Measurements from ENCODE around the gene CENPN.

Gene CENPN

DNA sequence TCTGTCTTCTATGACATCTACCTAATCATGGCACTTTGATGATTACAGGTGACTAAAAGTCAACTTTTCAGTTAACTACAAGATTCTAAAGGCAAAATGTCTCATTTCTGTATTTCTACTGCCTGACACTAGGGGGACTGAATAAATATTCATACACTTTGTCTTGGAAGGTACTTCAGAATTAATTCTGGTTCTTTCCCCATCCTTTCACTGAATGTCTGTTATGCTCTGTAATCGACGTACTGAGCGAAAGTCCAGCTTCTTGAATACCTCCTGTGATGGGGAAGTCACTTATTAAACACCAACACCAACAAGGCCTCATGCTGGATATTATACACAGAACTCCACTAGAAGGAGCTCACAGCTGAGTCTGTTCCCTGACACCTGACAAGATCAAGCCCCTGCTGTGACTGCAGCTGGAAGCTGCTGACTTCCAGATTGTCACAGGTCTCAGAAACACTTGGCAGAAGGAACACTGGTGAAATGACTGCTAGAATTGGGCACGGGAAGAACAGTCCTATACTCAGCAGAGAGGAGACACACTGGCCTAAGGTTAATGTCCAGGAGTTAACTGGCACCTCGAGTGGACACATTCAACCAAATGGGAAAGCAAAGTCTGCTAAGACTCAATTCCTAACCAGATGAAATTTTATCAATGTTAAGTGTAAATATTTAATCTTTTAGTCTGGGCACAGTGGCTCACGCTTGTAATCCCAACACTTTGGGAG is 32.2 kb upstream of the CENPN start:
- ATAC-seq = peak; percentile 58; the same call in 2 of the 3 replicates

DNA sequence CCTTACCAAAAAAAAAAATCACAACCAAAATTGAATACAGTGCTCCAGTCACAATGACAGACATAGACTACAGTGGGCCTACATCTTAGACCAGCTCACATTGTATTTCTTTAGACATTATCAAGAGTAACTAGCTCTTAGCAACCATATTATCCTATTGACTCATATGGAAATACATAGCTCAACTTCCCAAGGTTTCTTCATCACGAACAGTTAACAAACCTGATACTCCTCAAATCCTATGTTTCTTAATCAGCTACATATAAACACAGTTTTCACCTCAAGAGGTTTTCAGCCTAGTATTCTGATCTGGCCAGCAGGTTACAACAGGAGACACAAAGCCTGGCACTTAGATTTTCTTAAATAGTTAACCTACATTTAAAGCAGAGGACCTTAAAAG is 30.1 kb upstream of the CENPN start:
- TF ChIP-seq GLIS3 (CRISPR knock-in tag; IDR thresholded peaks at IDR 0.05) = no peak
- TF ChIP-seq ARNTL (CRISPR knock-in tag; IDR thresholded peaks at IDR 0.05; ENCODE audit: borderline replicate concordance, low read depth) = no peak
- TF ChIP-seq SNAI2 (CRISPR knock-in tag; IDR thresholded peaks at IDR 0.05) = no peak
- no peak for TF ChIP-seq ZFP3 (CRISPR knock-in tag; IDR thresholded peaks at IDR 0.05)
- no peak for TF ChIP-seq CSRNP3 (CRISPR knock-in tag; IDR thresholded peaks at IDR 0.05)
- no peak for TF ChIP-seq BACH2 (CRISPR knock-in tag; IDR thresholded peaks at IDR 0.05; ENCODE audit: borderline replicate concordance)
- TF ChIP-seq OSR1 (CRISPR knock-in tag; IDR thresholded peaks at IDR 0.05) = no peak
- TF ChIP-seq ZC3H10 (CRISPR knock-in tag; IDR thresholded peaks at IDR 0.05) = no peak
- TF ChIP-seq RARB (CRISPR knock-in tag; IDR thresholded peaks at IDR 0.05) = no peak
- no peak for TF ChIP-seq ZNF70 (CRISPR knock-in tag; IDR thresholded peaks at IDR 0.05)
- no peak for TF ChIP-seq TOX (CRISPR knock-in tag; IDR thresholded peaks at IDR 0.05; ENCODE audit: borderline replicate concordance)
- no peak for TF ChIP-seq POU6F1 (CRISPR knock-in tag; IDR thresholded peaks at IDR 0.05; ENCODE audit: borderline replicate concordance, low read depth)
- TF ChIP-seq PPARA (CRISPR knock-in tag; IDR thresholded peaks at IDR 0.05; ENCODE audit: borderline replicate concordance) = no peak
- no peak for TF ChIP-seq ISL1 (CRISPR knock-in tag; IDR thresholded peaks at IDR 0.05)
- no peak for TF ChIP-seq ESRRG (CRISPR knock-in tag; IDR thresholded peaks at IDR 0.05)
- no peak for ATAC-seq

More for the DNA sequence above, 32.2 kb upstream of the CENPN start:
- TF ChIP-seq, protein P1, sequence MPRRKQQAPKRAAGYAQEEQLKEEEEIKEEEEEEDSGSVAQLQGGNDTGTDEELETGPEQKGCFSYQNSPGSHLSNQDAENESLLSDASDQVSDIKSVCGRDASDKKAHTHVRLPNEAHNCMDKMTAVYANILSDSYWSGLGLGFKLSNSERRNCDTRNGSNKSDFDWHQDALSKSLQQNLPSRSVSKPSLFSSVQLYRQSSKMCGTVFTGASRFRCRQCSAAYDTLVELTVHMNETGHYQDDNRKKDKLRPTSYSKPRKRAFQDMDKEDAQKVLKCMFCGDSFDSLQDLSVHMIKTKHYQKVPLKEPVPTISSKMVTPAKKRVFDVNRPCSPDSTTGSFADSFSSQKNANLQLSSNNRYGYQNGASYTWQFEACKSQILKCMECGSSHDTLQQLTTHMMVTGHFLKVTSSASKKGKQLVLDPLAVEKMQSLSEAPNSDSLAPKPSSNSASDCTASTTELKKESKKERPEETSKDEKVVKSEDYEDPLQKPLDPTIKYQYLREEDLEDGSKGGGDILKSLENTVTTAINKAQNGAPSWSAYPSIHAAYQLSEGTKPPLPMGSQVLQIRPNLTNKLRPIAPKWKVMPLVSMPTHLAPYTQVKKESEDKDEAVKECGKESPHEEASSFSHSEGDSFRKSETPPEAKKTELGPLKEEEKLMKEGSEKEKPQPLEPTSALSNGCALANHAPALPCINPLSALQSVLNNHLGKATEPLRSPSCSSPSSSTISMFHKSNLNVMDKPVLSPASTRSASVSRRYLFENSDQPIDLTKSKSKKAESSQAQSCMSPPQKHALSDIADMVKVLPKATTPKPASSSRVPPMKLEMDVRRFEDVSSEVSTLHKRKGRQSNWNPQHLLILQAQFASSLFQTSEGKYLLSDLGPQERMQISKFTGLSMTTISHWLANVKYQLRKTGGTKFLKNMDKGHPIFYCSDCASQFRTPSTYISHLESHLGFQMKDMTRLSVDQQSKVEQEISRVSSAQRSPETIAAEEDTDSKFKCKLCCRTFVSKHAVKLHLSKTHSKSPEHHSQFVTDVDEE (CRISPR knock-in tag; IDR thresholded peaks at IDR 0.05) = no peak
- TF ChIP-seq ZNF8 (CRISPR knock-in tag; IDR thresholded peaks at IDR 0.05) = no peak
- no peak for TF ChIP-seq OSR1 (CRISPR knock-in tag; IDR thresholded peaks at IDR 0.05)
- TF ChIP-seq GLIS3 (CRISPR knock-in tag; IDR thresholded peaks at IDR 0.05) = no peak
- TF ChIP-seq ZFP3 (CRISPR knock-in tag; IDR thresholded peaks at IDR 0.05) = no peak
- TF ChIP-seq CREB5 (CRISPR knock-in tag; IDR thresholded peaks at IDR 0.05; ENCODE audit: low read depth) = no peak
- no peak for TF ChIP-seq ZNF70 (CRISPR knock-in tag; IDR thresholded peaks at IDR 0.05)

GRCh38 chr16:80981103-80981502 is 25.9 kb upstream of the CENPN start:
- ATAC-seq = no peak
- no peak for TF ChIP-seq BACH2 (CRISPR knock-in tag; IDR thresholded peaks at IDR 0.05; ENCODE audit: borderline replicate concordance)
- no peak for TF ChIP-seq SNAI2 (CRISPR knock-in tag; IDR thresholded peaks at IDR 0.05)
- no peak for TF ChIP-seq ZNF70 (CRISPR knock-in tag; IDR thresholded peaks at IDR 0.05)
- TF ChIP-seq CSRNP3 (CRISPR knock-in tag; IDR thresholded peaks at IDR 0.05) = no peak
- TF ChIP-seq ISL1 (CRISPR knock-in tag; IDR thresholded peaks at IDR 0.05) = no peak
- no peak for TF ChIP-seq ESRRG (CRISPR knock-in tag; IDR thresholded peaks at IDR 0.05)
- TF ChIP-seq TOX (CRISPR knock-in tag; IDR thresholded peaks at IDR 0.05; ENCODE audit: borderline replicate concordance) = no peak
- no peak for TF ChIP-seq CREB5 (CRISPR knock-in tag; IDR thresholded peaks at IDR 0.05; ENCODE audit: low read depth)
- no peak for TF ChIP-seq ZC3H10 (CRISPR knock-in tag; IDR thresholded peaks at IDR 0.05)
- TF ChIP-seq ZFP30 (CRISPR knock-in tag; IDR thresholded peaks at IDR 0.05) = no peak
- TF ChIP-seq, protein P2, sequence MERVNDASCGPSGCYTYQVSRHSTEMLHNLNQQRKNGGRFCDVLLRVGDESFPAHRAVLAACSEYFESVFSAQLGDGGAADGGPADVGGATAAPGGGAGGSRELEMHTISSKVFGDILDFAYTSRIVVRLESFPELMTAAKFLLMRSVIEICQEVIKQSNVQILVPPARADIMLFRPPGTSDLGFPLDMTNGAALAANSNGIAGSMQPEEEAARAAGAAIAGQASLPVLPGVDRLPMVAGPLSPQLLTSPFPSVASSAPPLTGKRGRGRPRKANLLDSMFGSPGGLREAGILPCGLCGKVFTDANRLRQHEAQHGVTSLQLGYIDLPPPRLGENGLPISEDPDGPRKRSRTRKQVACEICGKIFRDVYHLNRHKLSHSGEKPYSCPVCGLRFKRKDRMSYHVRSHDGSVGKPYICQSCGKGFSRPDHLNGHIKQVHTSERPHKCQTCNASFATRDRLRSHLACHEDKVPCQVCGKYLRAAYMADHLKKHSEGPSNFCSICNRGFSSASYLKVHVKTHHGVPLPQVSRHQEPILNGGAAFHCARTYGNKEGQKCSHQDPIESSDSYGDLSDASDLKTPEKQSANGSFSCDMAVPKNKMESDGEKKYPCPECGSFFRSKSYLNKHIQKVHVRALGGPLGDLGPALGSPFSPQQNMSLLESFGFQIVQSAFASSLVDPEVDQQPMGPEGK (CRISPR knock-in tag; IDR thresholded peaks at IDR 0.05; ENCODE audit: borderline replicate concordance) = no peak
